Sigmoid colon (tissue), 4 donors: Measurements from ENCODE around the gene KISS1R.

Source experiments
- CTCF ChIP-seq, 4 experiments: fragments of 450-650 bp in 3 of 4; fragments of 200-600 bp in 1 of 4; IDR thresholded peaks; one replicate each; pipeline ENCODE4 v1.5.1; 2016 to 2019; ENCODE audit warnings: antibody characterized with exemption in 4 of 4, mild to moderate bottlenecking in 3 of 4, moderate library complexity in 2 of 4
- EP300 ChIP-seq, 4 donors: sonication (generic); formaldehyde crosslinking; IDR thresholded peaks; one replicate each; pipeline ENCODE4 v1.6.1; 2017; ENCODE audit warnings: antibody characterized with exemption in 4 of 4
- POLR2AphosphoS5 ChIP-seq, 4 donors: sonication (generic); formaldehyde crosslinking; IDR thresholded peaks; one replicate each; pipeline ENCODE4 v1.6.1; 2017; ENCODE audit warnings: antibody characterized with exemption in 4 of 4

- TF ChIP-seq CTCF (IDR thresholded peaks at IDR 0.05), result no peak
- no peak for TF ChIP-seq POLR2AphosphoS5 (IDR thresholded peaks at IDR 0.05)
- no peak for TF ChIP-seq EP300 (IDR thresholded peaks at IDR 0.05)
Measured at GRCh38 chr19:939439-939838, 22.3 kb downstream of the KISS1R start.
